Endodermal cell (in vitro differentiated cells): ENCODE results near the gene KCNN3. TPM values are rescaled to one million over a fixed set of nuclear protein-coding genes. Genes with fewer than 3 reads are reported as not detected.

Experiments used
- DNase-seq: peaks from one replicate; pipeline ENCODE4 v3.0.0-alpha.2; 2017
- H3K27ac ChIP-seq: 2 replicates; pipeline ENCODE4 v1.5.1; 2013; ENCODE audit warnings: mild to moderate bottlenecking, low read depth, low read length, moderate library complexity
- H3K27me3 ChIP-seq: 2 replicates; pipeline ENCODE4 v1.6.1; 2013; ENCODE audit warnings: mild to moderate bottlenecking, low read length, moderate library complexity; ENCODE audit not compliant: insufficient read depth, control insufficient read depth, poor library complexity, severe bottlenecking
- H3K36me3 ChIP-seq: 2 replicates; pipeline ENCODE4 v1.7.0; 2013; ENCODE audit warnings: mild to moderate bottlenecking, low read length, moderate library complexity; ENCODE audit not compliant: control insufficient read depth, insufficient read depth
- H3K4me1 ChIP-seq: one replicate; pipeline ENCODE4 v1.7.0; 2013; ENCODE audit warnings: low read length; ENCODE audit not compliant: control insufficient read depth, insufficient read depth
- H3K4me3 ChIP-seq: 2 replicates; pipeline ENCODE4 v1.5.1; 2013; ENCODE audit warnings: mild to moderate bottlenecking, low read length, moderate library complexity
- H3K9ac ChIP-seq: 2 replicates; pipeline ENCODE4 v1.6.1; 2013; ENCODE audit warnings: mild to moderate bottlenecking, low read length, moderate library complexity; ENCODE audit not compliant: poor library complexity, severe bottlenecking; ENCODE audit errors: extremely low read depth
- H3K9me3 ChIP-seq: 2 replicates; pipeline ENCODE4 v1.6.1; 2013; ENCODE audit warnings: mild to moderate bottlenecking, low read length, moderate library complexity; ENCODE audit not compliant: control insufficient read depth
- H3K27ac Mint-ChIP-seq: 2 replicates; pipeline ENCODE4 v1.8.0; 2020; ENCODE audit warnings: mixed read lengths
- H3K27me3 Mint-ChIP-seq: 2 replicates; pipeline ENCODE4 v1.8.0; 2021; ENCODE audit warnings: mild to moderate bottlenecking, mixed read lengths; ENCODE audit not compliant: insufficient read depth
- H3K36me3 Mint-ChIP-seq: 2 replicates; pipeline ENCODE4 v1.8.0; 2020; ENCODE audit warnings: low read depth, mixed read lengths
- H3K4me1 Mint-ChIP-seq: 2 replicates; pipeline ENCODE4 v1.8.0; 2020; ENCODE audit warnings: mixed read lengths
- H3K4me3 Mint-ChIP-seq: 2 replicates; pipeline ENCODE4 v1.8.0; 2020; ENCODE audit warnings: mild to moderate bottlenecking, moderate library complexity, mixed read lengths
- H3K9me3 Mint-ChIP-seq: 2 replicates; pipeline ENCODE4 v1.8.0; 2020; ENCODE audit warnings: mild to moderate bottlenecking, mixed read lengths
- CTCF ChIP-seq: fragments of 200-600 bp; sonication (generic); conservative IDR thresholded peaks from 2 replicates; pipeline ENCODE4 v1.5.0; 2021; ENCODE audit warnings: antibody characterized with exemption, mild to moderate bottlenecking
- WGBS, 2 experiments: methylation state at CpG; one replicate each; pipeline versions ENCODE4 v1.1.5 to v1.1.7; 2013; ENCODE audit warnings: missing lambda C conversion rate in 2 of 2, mixed read lengths in 1 of 2; ENCODE audit not compliant: insufficient coverage in 1 of 2, insufficient read length in 1 of 2; 5-methylcytosine and 5-hydroxymethylcytosine counted together
- total RNA-seq, 2 donors: library from RNA; stranded (reverse); fragmentation: NEBNext Ultra II Directional in 1 of 2; extraction: Animal tissue kit (Norgen Biotek cat#: 25700) in 1 of 2; gene quantifications; 2 replicates in 1 of 2; 3 replicates in 1 of 2; pipeline ENCODE4 v1.2.1, GENCODE V29; 2021

KCNN3 gene
- total RNA-seq, 2 donors from 2014 or later: 0.57 to 0.75 TPM

- 95 to 96% methylated on average over 4 to 13 of the region's 13 CpGs for WGBS, 2 experiments
- Mint-ChIP-seq H3K4me3 (no peak overlapping the region), H3K27me3 (peaks cover 3% of the 10 kb centered on the region), H3K27ac (no peak overlapping the region), H3K9me3 (no peaks in the 10 kb centered on the region), H3K4me1 (peaks cover 20% of the 10 kb centered on the region), H3K36me3 (no peaks in the 10 kb centered on the region)
- Histone ChIP-seq H3K4me3 (no peak overlapping the region), H3K4me1 (peaks cover 4% of the 10 kb centered on the region), H3K9ac (no peak overlapping the region), H3K27me3 (no peaks in the 10 kb centered on the region), H3K27ac (no peak overlapping the region), H3K36me3 (no peaks in the 10 kb centered on the region), H3K9me3 (no peaks in the 10 kb centered on the region)
- DNase-seq: peak; percentile 38
- no peak for TF ChIP-seq CTCF
Measured at GRCh38 chr1:154847891-154848290, 22.2 kb downstream of the KCNN3 start.

- no peak overlapping the region for H3K4me3 Mint-ChIP-seq
- Histone ChIP-seq H3K4me3 (no peak overlapping the region), H3K9ac (no peak overlapping the region), H3K27ac (no peak overlapping the region), H3K36me3 (no peaks in the 10 kb centered on the region), H3K27me3 (no peaks in the 10 kb centered on the region), H3K4me1 (peaks cover 4% of the 10 kb centered on the region), H3K9me3 (no peaks in the 10 kb centered on the region)
- no peaks in the 10 kb centered on the region for H3K9me3 Mint-ChIP-seq
- peaks cover 20% of the 10 kb centered on the region for H3K4me1 Mint-ChIP-seq
- no peak overlapping the region for H3K27ac Mint-ChIP-seq
- H3K36me3 Mint-ChIP-seq: no peaks in the 10 kb centered on the region
- 88 to 95% methylated on average over 9 to 19 of the region's 19 CpGs for WGBS, 2 experiments
- peaks cover 3% of the 10 kb centered on the region for H3K27me3 Mint-ChIP-seq
- TF ChIP-seq CTCF: no peak
- peak; percentile 49 for DNase-seq
Measured at GRCh38 chr1:154846565-154847442, 23.3 kb downstream of the KCNN3 start.

- no peak for DNase-seq
- 91 to 100% methylated on average over 4 to 6 of the region's 6 CpGs for WGBS, 2 experiments
- Mint-ChIP-seq H3K27ac (no peak overlapping the region), H3K36me3 (no peaks in the 10 kb centered on the region), H3K27me3 (peaks cover 3% of the 10 kb centered on the region), H3K4me1 (peaks cover 15% of the 10 kb centered on the region), H3K4me3 (no peak overlapping the region), H3K9me3 (no peaks in the 10 kb centered on the region)
- no peak overlapping the region for H3K4me3 ChIP-seq
- H3K9me3 ChIP-seq: no peaks in the 10 kb centered on the region
- H3K9ac ChIP-seq: no peak overlapping the region
- no peaks in the 10 kb centered on the region for H3K36me3 ChIP-seq
- peaks cover 4% of the 10 kb centered on the region for H3K4me1 ChIP-seq
- no peak for TF ChIP-seq CTCF
- no peaks in the 10 kb centered on the region for H3K27me3 ChIP-seq
- H3K27ac ChIP-seq: no peak overlapping the region
Measured at GRCh38 chr1:154845879-154846278, 24.2 kb downstream of the KCNN3 start.
